ENCODE results near the gene RADIL. TPM values are rescaled to one million over a fixed set of nuclear protein-coding genes. Genes with fewer than 3 reads are reported as not detected.

Gene RADIL
- polyA plus RNA-seq, 3 donors = not detected

DNA sequence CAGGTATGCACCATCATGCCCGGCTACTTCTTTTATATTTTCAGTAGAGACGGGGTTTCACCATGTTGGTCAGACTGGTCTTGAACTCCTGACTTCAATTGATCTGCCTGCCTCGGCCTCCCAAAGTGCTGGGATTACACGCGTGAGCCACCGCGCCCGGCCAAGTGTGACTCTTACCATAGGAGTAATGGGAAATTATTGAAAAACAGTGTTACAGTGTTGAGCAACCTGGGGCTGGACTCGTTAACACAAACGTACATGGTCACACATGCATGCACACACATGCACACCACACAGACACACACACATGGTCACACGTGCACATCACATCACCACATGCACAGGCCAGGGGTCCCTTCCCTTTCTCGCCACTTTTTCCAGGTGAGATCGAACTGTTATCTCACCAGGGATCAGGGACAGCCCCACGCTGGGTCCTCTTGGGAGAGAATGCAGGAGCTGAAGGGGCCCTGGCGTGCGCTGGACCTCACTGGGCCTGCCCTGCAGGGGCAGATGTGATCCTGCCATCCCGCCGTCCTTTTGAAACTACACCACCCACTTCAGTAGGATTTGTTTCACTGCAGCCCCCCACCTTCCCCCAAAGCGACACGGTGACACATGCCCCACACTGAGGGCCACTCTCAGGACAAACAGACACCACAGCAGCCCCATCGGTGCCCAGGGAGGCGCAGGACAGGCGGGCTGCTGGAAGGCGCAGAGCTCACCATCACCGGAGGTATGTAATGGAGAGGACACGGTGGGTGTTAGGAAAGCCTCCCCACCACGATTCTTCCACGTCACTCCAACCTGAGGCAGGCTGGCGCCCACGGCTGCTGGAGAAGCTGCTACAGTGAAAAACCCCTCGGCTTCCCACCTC is 10.2 kb downstream of the RADIL start:
- no peak overlapping the region for H3K9ac ChIP-seq (ENCODE audit: insufficient read depth, low read length, poor library complexity, severe bottlenecking)
- H3K27me3 Mint-ChIP-seq (ENCODE audit: low read depth in 3 of 3) = peaks cover 17 to 30% (median 23%) of the 10 kb centered on the region in 3 donors
- H3K9me3 Mint-ChIP-seq = peaks cover 0 to 7% (median 4%) of the 10 kb centered on the region in 7 donors
- WGBS (ENCODE audit: insufficient coverage) = 95% methylated on average over 17 of the region's 31 CpGs
- H3K27ac Mint-ChIP-seq = no peak overlapping the region
- H3K27ac ChIP-seq (ENCODE audit: low read depth in 1 of 2, low read length in 2 of 2) = no peak overlapping the region
- intact Hi-C loops (cut with micrococcal nuclease) = no loop called here
- H3K4me3 ChIP-seq (replicated peaks in 1 of 3; ENCODE audit: low read depth in 2 of 3, low read length in 3 of 3) = no peak overlapping the region
- H3K4me1 ChIP-seq (ENCODE audit: control insufficient read depth in 1 of 2, insufficient read depth in 2 of 2, low read length in 2 of 2) = no peaks in the 10 kb centered on the region
- no peaks in the 10 kb centered on the region for H3K4me1 Mint-ChIP-seq
- no peak overlapping the region for H2AFZ ChIP-seq (ENCODE audit: insufficient read depth, low read depth, low read length, poor library complexity, severe bottlenecking)
- TF ChIP-seq, protein P1, sequence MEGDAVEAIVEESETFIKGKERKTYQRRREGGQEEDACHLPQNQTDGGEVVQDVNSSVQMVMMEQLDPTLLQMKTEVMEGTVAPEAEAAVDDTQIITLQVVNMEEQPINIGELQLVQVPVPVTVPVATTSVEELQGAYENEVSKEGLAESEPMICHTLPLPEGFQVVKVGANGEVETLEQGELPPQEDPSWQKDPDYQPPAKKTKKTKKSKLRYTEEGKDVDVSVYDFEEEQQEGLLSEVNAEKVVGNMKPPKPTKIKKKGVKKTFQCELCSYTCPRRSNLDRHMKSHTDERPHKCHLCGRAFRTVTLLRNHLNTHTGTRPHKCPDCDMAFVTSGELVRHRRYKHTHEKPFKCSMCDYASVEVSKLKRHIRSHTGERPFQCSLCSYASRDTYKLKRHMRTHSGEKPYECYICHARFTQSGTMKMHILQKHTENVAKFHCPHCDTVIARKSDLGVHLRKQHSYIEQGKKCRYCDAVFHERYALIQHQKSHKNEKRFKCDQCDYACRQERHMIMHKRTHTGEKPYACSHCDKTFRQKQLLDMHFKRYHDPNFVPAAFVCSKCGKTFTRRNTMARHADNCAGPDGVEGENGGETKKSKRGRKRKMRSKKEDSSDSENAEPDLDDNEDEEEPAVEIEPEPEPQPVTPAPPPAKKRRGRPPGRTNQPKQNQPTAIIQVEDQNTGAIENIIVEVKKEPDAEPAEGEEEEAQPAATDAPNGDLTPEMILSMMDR (IDR thresholded peaks at IDR 0.05) = no peak
- no peaks in the 10 kb centered on the region for H3K9me3 ChIP-seq (replicated peaks in 1 of 2; ENCODE audit: control insufficient read depth in 1 of 2, insufficient read depth in 1 of 2, low read length in 2 of 2)
- no peak overlapping the region for H3K4me3 Mint-ChIP-seq
- no peak for DNase-seq
- H4K20me1 ChIP-seq (ENCODE audit: insufficient read depth, low read length) = no peaks in the 10 kb centered on the region
- no peaks in the 10 kb centered on the region for H3K36me3 Mint-ChIP-seq
- no peaks in the 10 kb centered on the region for H3K36me3 ChIP-seq (replicated peaks in 1 of 2; ENCODE audit: control insufficient read depth in 1 of 2, insufficient read depth in 2 of 2, low read length in 2 of 2)
- H3K27me3 ChIP-seq (ENCODE audit: control insufficient read depth in 2 of 2, insufficient read depth in 2 of 2, low read length in 2 of 2) = peaks cover 0 to 22% of the 10 kb centered on the region in 2 donors
- H3K79me2 ChIP-seq (ENCODE audit: insufficient read depth, low read length) = no peaks in the 10 kb centered on the region
- H3K4me2 ChIP-seq (replicated peaks; ENCODE audit: extremely low read depth, low read length, poor library complexity, severe bottlenecking) = no peak overlapping the region

DNA sequence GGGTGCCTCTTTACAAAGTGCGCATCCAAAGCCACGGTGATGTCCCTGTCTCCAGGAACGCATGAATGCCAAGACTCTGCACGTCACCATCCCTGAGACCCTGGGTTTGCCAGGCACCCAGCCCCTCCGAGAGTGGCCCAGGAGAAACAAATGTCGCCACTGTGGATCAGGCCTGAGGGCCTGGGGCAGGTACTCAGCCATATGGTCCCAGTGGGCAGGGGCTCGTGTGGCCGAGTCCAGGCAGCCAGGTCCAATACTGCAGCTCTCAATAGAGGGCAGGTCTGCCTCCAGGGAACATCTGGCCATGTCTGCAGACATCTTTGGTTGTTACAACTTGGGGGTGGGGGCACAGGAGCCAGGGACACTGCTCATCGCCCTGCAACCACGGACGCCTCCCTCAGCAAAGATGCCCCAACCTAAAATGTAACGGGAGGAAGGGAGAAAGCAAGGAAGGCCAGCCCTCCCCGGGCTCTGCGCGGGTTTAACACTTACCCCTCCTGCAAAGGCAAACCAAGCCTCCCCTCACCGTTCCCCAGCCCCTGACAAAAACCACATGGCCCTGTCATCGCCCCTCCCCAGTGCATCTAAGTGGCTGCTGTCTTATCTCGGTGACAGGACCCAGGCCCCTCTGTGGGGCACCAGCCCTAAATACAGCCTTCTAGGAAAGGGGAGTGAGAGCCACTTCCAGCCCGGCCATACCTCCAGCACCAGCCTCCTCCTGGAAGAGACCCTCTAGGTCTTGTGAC is 11.4 kb downstream of the RADIL start:
- WGBS (ENCODE audit: insufficient coverage) = 72% methylated on average over 12 of the region's 19 CpGs
- H3K27me3 ChIP-seq (ENCODE audit: control insufficient read depth in 2 of 2, insufficient read depth in 2 of 2, low read length in 2 of 2) = peaks cover 0 to 22% of the 10 kb centered on the region in 2 donors
- no peaks in the 10 kb centered on the region for H3K79me2 ChIP-seq (ENCODE audit: insufficient read depth, low read length)
- no peaks in the 10 kb centered on the region for H3K9me3 ChIP-seq (replicated peaks in 1 of 2; ENCODE audit: control insufficient read depth in 1 of 2, insufficient read depth in 1 of 2, low read length in 2 of 2)
- H2AFZ ChIP-seq (ENCODE audit: insufficient read depth, low read depth, low read length, poor library complexity, severe bottlenecking) = no peak overlapping the region
- H3K9ac ChIP-seq (ENCODE audit: insufficient read depth, low read length, poor library complexity, severe bottlenecking) = no peak overlapping the region
- H3K4me3 Mint-ChIP-seq = peak overlapping the region in 1 of 2 donors; percentile 13
- peaks cover 17 to 30% (median 23%) of the 10 kb centered on the region in 3 donors for H3K27me3 Mint-ChIP-seq (ENCODE audit: low read depth in 3 of 3)
- no peak overlapping the region for H3K27ac Mint-ChIP-seq
- no peaks in the 10 kb centered on the region for H3K36me3 ChIP-seq (replicated peaks in 1 of 2; ENCODE audit: control insufficient read depth in 1 of 2, insufficient read depth in 2 of 2, low read length in 2 of 2)
- no peak for DNase-seq
- H3K4me3 ChIP-seq (replicated peaks in 1 of 3; ENCODE audit: low read depth in 2 of 3, low read length in 3 of 3) = no peak overlapping the region
- no peaks in the 10 kb centered on the region for H3K36me3 Mint-ChIP-seq
- H3K4me2 ChIP-seq (replicated peaks; ENCODE audit: extremely low read depth, low read length, poor library complexity, severe bottlenecking) = no peak overlapping the region
- TF ChIP-seq, protein P1 (IDR thresholded peaks at IDR 0.05) = no peak
- intact Hi-C loops (cut with micrococcal nuclease) = no loop called here
- no peaks in the 10 kb centered on the region for H4K20me1 ChIP-seq (ENCODE audit: insufficient read depth, low read length)
- no peak overlapping the region for H3K27ac ChIP-seq (ENCODE audit: low read depth in 1 of 2, low read length in 2 of 2)
- H3K4me1 ChIP-seq (ENCODE audit: control insufficient read depth in 1 of 2, insufficient read depth in 2 of 2, low read length in 2 of 2) = no peaks in the 10 kb centered on the region
- H3K4me1 Mint-ChIP-seq = no peaks in the 10 kb centered on the region
- H3K9me3 Mint-ChIP-seq = peaks cover 0 to 9% (median 6%) of the 10 kb centered on the region in 7 donors
